Measurements from ENCODE around the gene GABRA4.
A peak's percentile ranks its signal among the peaks of the same experiment; 100 is the strongest.

Gene GABRA4

GRCh38 chr4:46977245-46977644, 16.1 kb downstream of the GABRA4 start:
- DNase-seq = no peak

DNA sequence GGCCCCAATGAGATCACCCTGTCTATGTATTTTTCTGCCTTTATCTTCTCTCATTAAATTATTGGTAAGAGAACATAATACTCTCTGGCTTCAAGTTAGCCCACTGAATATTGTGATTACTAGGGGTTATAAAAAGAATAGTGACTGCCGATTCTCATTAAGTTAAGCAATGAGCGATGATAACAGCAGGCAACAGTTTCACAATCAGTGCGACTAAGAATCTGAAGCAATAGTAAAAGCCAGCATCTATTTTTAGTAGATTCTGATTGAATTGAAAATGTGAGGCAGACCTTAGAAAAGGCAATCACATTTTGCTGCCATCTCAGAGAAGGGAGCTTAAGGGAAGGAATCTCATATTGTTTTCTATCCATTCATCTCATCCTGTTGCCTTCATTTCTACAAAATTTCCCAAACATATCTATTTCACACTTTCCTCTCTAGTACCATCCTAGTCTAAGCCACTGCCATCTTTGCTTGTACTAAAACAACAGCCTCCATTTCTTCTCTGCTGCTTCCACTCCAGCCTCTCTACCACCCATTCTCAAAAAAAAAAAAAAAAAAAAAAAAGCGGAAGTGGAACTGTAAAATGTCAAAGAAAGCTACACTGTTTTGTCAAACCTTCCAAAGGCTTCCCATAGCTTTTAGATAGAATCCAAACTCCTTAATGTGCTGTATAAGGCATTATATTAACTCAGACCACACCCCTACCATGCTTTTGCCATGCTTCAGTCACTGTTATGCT, 17.4 kb downstream of the GABRA4 start:
- no peak for DNase-seq

DNA sequence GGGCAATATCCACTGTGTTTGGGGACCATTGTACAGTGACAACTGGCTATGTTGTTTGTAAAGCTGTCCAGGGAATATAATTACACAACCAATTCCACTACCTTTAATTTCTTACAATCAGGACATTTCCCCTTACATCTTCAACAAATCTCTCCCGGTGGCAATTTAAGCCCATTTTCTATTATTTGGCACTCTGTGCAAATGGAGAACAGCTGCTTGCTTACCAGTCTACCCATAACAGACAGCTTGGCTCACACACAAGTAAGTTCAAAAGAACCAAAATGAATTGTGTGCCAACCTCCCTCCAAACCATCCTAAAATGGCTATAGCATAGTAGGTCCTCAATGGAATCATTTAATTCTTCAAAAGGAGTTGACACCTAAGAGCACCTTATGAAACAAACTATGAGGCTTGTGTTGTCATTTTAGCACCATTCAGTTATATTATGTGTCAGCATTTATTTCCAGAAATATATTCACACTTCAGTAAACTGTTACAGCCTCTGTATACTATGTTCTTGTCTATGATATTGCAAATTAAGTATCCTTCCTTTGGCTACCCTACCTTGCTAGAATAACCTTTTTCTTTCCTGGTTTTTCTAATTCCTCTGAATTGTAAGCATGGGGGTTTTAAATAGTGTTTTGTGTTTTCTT, 18.4 kb downstream of the GABRA4 start:
- DNase-seq = no peak

GRCh38 chr4:46968847-46969246, 24.5 kb downstream of the GABRA4 start:
- no peak for DNase-seq

GRCh38 chr4:46967631-46968030, 25.8 kb downstream of the GABRA4 start:
- no peak for DNase-seq

DNA sequence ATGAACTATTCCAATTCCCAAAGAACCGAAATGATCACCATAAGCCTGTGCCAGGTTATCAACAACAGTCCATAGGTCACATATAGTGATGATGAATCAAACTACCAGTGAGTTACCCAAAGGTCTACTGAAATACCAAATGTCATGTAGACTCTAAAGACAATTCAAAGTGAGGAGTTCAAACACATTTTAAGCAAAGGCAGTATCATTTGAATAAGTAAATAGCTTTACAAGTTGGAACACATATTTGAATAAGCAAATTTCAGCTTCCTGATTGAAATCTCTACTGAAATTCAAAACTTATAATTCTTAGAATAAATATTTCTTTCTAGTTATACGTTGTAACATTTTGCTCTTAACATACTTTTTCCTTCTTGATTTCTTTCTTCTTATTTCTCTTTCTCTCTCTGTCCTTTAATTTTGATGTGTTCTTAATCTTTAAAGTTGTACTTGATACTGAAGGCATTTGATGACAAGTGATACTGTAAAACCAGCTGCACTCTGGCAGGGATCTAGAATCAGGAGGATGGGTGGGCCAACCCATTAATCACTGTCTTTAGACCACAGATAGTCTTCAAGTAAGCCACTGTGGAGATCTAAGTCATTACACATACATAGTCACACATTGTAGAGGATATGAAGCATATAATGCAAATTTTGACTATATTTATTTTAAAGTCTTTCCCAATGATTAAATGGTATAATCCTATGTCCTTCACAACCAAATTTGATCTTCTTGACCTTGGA, 34.5 kb downstream of the GABRA4 start:
- peak; percentile 76 for DNase-seq

DNA sequence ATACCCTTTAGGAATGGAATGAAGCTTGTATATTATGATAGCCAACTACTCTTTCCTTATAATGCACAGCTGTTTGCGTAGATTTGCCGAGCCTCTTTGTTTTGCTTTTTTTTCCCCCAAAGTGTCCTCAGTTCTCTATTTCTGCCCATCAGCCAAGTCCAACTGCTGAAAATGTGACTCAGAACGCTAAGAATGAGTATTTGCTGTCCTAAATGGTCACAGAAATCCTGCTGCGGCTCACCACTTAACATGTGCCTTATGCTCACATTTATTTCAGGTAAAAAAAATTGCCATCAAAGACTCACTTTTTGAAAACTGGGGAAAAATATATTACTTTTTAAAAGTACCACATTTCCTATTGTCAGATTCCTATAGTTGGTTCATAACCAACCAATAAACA, 36.9 kb downstream of the GABRA4 start:
- no peak for DNase-seq

DNA sequence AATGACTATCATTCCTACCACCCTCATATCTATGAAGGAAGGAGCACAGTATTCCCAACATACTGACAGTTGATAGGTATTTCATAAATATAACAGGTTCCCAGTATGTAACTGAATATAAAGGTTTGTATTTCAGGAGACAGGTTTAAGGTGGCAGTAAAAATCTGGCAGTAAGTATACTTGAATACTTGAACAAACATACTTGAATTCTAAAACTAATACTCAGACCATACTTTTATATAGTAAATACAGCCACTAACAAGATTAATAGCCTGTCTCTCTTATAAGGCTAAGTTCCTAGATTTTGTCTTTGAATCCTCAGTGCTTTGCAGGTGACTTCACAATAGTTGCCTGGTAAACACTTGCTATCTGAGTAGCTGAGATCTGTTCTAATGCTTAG, 37.8 kb downstream of the GABRA4 start:
- DNase-seq = no peak

- no peak for DNase-seq
These were observed 38.7 kb downstream of the GABRA4 start for GRCh38 chr4:46954643-46955042.

DNA sequence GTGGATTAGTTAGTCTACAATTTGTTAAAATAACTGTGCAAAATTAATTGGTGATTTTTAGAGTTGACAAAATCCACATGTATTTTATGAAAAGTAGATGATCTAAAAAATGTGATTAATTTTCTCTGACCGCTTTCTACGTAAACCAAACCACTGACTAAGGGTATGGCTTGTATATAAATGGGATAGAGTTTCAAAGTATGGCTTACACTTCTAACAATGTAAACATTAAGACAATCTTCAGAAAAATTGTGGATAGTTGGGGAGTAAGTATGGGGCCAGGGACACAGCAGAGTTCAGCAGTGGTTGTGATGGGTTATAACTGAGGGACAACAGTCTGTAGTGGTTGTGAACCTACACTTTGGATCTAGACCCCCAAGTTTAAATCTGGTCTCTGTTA, 39.8 kb downstream of the GABRA4 start:
- DNase-seq = no peak

- DNase-seq = no peak
These were observed 40.9 kb downstream of the GABRA4 start for GRCh38 chr4:46952451-46952850.

- no peak for DNase-seq
These were observed 42.6 kb downstream of the GABRA4 start for GRCh38 chr4:46950826-46951225.

- no peak for DNase-seq
These were observed 43.6 kb downstream of the GABRA4 start for GRCh38 chr4:46949822-46950221.

DNA sequence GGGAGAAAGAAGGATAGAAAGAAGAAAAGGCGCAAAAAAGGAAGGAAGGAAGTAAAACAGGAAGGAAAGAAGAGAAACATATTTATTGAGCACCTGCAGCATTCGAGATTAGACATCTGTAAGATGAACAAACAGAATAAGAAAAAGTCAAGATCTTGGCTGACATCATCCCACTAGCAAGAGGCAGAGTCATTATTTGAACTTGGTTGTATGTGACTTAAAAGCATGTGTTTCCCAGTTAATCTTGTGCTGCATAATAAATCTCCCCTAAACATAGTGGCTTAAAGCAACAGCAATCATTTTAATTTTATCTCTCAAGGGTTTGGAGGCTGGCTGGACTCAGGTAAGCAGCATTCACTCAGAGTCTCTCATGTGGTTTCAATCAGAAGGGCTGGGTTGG, 45.8 kb downstream of the GABRA4 start:
- no peak for DNase-seq

DNA sequence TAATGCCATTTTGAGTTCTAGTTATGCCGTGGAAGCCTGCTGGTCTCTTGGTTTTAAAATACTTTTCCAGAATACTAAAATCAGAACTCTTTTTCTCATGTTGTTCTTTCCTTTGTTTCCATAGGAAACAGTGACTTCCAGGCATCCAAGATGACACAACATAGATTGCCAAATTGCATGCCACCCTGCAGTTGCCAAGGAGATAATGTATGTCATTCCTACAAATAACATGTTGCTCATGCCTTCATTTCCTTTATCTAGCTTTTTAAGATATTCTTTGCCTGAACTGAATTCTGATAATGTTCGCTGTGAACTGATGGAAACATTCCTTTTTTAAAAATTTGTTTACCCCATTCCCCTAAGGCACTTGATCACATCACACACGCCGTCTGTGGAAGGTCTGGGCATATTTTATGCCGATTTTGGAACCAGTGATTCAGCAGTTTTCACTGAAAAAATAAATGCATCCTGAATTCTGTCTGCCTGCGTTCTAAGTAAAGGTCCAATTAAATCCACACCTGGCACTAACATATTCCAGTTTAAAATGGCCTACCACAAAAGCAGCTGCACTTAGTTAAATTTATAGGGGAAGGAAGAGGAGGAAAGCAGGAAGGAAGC, 46.4 kb downstream of the GABRA4 start:
- DNase-seq = no peak

DNA sequence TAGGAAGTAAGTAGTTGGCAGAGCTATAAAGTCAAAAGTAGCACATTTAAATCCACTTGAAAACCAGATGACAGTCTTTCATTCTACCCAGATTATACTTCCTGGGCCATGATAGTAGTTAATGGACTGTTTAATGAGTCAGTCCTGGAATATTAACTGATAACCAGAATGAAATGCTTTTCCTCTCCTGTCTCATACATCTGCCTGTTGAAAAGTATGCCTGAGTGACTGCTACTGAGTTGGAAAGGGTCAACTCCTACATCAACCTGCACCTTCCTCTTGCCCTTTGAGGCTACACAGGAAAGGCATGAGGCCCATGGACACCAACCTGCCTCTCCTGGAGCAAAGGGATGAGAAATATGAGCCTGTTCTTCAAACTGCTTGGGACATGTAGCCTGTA, 48.3 kb downstream of the GABRA4 start:
- DNase-seq = no peak

DNA sequence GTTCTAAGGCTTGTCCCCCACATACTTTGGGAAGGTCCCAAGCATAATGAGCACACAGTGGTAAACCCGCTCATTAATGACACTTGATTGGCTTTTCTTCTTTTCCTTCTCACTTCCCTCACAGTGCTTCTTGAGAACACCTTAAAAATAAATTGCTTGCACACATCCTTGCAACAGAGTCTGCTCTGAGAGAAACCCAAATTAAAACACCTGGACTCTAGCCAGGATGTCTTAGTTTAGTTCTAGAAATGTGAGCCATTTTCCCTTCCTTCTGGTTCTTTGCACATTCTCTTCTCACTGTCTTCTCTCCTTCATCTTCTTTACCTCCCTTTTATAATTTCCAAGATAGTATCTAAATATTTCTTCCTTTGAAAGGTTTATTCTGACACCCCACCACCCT, 49.0 kb downstream of the GABRA4 start:
- DNase-seq = no peak

DNA sequence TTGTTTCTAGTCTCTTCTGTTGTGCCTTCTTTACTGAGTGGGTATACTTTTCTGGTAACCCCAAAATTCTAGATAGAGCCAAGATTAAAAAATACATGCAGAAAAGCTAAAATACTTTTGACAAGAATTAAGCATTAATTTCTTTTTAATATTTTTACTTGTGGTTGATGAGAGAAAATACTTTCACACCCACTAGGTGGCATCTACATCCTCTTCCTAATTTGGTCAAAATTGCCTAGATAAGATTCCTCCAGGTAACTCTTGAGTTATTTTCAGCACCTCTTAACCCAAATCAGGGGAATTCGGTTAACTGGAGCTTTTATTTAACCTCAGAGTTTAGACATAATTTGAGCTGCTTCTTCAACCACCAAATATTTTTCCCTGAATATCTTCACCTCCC, 55.9 kb downstream of the GABRA4 start:
- no peak for DNase-seq

DNA sequence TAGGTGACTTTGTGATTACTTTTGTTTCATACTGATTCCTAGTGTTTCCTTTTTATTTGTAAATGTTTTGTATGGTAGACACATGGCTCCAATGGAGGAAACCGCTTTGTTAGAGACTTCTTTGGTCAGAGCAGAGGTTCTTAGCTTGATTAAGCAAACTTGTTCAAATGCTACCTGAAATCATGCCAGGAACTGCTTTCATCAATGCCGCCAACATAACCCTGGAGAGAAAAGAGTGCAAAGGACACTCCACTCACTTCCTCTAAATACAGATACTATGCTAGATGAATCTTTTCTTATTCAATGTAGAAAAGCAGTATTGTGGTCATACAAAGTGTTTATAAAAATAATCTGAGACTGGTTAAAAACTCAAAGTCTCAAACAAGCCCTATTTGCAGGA, 58.7 kb downstream of the GABRA4 start:
- DNase-seq = no peak

DNA sequence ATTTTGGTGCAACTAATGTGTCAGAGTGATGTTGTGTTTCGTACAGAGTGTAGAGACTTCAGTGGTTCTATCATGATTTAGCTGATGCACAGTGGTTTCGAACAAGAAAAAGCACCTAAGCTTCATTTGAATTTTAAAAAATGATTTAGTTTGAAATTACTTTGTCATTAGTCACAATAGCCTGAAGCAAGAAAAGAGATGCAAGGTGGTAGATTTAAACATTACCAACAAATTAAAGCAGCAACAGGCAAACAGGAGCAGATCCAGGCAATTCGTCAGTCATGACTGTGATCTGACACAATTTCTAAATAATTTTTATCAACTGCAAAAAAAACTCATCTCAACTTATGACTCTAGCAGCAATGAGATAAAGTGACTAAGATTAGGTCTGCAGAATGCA, 59.7 kb downstream of the GABRA4 start:
- no peak for DNase-seq

GRCh38 chr4:46931981-46932380, 61.4 kb downstream of the GABRA4 start:
- DNase-seq = no peak

DNA sequence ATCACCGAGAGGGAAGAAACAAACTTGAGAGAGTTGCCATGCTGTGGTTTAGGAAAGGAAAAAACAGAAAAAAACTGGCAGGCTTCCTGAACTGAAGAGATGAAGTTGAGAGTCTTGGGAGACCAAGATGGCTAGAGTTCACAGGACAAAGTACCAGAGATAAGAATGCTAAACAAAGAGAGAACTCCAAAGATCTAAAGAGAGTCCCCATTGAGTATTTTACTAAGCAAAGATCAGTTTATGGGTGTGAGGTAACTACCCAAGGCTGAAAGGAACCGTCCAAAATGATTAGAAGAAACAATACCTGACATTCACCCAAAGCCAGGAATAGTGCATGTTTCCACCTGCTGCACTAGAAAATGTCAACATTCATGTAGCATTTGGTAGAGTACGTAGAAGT, 62.5 kb downstream of the GABRA4 start:
- DNase-seq = no peak

DNA sequence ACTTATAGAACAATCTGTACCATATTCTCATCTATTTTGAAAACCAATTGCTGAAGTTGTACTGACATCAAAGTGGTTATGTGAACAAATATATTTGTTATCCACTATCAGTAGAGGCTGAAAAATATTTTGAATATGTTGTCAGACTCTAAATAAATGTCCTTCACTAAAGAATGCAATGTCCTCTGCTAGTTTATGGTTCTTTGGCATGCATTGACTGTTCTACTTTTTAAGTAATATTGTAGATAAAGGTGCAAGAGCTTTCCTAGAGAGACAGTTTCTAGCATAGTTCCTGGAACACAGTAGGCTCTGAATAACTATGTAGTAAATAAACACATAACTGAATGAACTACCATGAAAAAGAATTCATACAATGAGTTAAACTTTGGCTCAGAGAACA, 66.2 kb downstream of the GABRA4 start:
- no peak for DNase-seq

Data from NCI-H526 treated with DMSO at 0.1 percent for 48 hours (cell line).